ENCODE data around the gene SNUPN.

- TF ChIP-seq, protein P1, sequence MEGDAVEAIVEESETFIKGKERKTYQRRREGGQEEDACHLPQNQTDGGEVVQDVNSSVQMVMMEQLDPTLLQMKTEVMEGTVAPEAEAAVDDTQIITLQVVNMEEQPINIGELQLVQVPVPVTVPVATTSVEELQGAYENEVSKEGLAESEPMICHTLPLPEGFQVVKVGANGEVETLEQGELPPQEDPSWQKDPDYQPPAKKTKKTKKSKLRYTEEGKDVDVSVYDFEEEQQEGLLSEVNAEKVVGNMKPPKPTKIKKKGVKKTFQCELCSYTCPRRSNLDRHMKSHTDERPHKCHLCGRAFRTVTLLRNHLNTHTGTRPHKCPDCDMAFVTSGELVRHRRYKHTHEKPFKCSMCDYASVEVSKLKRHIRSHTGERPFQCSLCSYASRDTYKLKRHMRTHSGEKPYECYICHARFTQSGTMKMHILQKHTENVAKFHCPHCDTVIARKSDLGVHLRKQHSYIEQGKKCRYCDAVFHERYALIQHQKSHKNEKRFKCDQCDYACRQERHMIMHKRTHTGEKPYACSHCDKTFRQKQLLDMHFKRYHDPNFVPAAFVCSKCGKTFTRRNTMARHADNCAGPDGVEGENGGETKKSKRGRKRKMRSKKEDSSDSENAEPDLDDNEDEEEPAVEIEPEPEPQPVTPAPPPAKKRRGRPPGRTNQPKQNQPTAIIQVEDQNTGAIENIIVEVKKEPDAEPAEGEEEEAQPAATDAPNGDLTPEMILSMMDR (conservative IDR thresholded peaks at IDR 0.05; ENCODE audit: low read length), result no peak; the same call in 1 of the 2 replicates
- no peak for TF ChIP-seq EZH2phosphoT487 (IDR thresholded peaks at IDR 0.05; ENCODE audit: borderline replicate concordance, low read depth, low read length)
Measured at GRCh38 chr15:75648156-75649000, 22.9 kb upstream of the SNUPN start.
